Measurements from ENCODE around the gene HOXA4. TPM values are rescaled to one million over a fixed set of nuclear protein-coding genes. Genes with fewer than 3 reads are reported as not detected.

The HOXA4 gene
- total RNA-seq, 1 experiment from 2014 or later = 5.6 TPM

DNA sequence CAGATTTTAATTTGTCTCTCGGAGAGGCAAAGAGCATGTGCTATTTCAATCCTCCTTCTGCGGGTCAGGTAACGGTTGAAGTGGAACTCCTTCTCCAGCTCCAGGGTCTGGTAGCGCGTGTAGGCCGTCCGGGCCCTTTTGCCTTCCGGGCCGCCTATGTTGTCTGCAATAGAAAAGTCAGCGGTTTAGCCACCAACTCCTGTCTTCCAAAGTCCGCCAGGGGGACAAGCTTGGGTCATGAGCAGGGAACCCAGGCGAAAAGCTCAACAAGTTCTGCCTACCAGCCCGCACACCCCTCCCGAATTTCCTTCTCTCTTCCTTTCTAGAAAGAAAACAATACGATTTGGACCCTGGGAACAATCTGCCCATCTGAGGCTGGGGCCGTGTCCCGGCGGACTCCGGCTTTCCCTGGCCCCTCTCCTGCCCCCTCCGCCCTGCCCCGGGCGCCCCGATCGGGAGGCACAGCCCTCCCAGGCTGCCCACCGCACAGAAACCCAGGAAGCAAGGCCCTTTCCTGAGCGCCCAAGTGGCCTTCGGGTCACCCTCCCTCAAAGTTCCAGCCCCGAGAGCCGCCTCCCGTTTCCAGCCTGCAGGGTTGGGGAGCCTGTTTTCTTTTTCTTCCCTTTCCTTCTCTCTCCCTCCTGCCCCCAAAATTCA, 11.5 kb upstream of the HOXA4 start:
- in situ Hi-C loops (cut with HindIII; ENCODE audit: low pct_unique_long_range_greater_than_20kb, low sequenced_read_pairs) = no loop called here
- peak; percentile 73 for DNase-seq (ENCODE audit: low read depth)

DNA sequence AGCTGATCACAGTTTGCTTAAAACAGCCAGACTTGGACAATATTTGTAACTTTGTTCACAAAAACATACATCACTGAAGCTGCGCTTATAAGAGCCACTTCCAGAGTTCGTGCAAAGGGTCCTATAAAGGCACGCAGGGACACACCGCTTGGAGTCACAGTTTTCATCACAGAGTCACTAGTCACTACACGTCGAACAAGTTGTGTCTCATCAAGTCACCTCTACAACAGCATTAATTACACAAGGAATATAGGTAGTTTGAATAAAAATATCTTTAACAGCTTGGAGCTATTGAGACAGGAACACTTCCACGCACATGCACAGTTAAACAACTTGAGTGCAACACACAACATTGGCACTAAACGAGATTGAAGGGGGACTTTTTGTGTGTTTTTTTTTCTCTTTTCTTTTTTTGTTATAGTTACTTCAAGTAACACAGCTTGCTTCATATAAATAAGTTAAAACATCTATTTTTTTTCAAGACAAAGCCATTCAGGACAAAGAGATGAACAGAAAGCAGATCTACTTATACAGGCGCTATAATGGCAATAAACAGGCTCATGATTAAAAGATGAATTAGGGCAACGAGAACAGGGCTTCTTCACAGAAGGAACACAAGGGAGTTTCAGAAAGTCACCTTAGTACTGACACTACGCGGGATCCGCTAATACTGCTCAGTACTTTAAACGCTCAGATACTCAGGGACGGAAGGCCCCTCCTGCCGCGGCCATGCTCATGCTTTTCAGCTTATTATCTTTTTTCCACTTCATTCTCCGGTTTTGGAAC, 10.8 kb upstream of the HOXA4 start:
- in situ Hi-C loops (cut with HindIII; ENCODE audit: low pct_unique_long_range_greater_than_20kb, low sequenced_read_pairs) = no loop called here
- DNase-seq (ENCODE audit: low read depth) = no peak

DNA sequence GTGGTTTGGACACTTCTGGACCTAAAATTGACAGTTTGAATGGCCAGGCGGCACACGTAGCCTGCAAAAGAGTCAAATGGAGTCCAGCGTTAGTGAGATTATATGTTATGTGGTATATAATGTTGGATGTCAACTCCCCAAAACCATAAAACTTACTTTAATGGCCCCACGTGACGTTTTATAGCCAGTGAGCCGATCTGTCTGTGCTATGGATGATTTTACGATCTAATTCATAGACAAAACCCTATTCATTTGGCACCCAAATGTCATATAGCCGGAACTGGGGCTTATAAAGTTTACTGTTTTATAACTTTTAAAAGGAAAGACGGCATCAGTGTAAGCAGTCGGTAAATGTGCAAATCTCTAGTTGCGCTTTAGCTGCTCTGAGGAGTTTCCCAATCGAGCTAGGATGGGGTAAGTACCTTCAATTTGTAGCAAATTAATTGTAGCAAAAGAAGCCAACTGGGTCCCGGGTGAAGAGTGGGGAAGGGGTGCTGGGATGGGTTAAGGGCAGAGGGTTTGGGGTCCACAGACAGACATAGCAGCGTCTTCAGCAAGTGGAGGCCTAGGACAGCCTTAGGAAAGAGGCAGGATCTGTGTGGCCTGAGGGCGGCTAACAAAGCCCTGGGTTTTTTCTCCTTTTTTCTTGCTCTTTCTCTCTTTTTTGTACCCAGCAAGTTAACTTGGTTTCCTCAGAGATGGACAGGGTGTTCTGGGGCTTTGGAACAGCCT, 9.7 kb upstream of the HOXA4 start:
- in situ Hi-C loops (cut with HindIII; ENCODE audit: low pct_unique_long_range_greater_than_20kb, low sequenced_read_pairs) = no loop called here
- DNase-seq (ENCODE audit: low read depth) = no peak

DNA sequence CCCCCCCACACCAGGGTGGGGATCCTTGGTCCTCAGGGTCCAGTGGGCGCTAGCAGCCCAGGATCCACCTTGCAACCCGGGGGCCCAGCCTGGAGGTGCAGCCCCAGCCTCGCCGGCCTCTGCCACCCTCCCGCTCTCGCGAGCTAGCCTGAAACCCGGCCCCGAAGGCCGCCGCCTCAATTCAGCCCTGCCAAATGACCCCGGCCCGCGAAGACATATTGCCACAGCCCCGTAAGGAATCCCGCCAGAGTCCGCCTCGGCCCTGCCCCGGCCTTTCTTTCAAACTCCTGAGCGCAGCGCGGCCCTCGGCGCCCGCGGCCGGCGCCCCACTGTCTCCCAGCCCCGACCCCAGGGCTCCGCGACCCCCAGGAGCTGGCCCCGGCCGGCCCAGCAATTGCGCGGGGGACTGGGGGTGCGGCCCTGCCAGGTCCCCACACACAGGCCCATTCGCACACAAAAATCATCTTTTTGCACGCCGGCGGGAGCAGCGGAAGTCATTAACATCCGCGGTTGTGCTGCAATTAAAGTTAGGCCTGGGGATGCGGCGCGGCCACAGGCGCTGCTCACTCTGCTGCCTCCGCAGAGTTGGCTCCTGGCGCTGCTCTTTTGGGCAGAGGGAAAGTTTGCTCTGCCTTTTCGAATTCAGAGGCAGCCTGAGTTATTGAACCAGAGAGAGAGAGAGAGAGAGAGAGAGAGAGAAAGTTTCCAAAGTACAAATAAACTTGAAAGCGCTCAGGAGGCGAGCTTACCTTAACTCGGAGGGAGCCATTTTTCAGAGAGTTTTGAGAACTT, 9.0 kb upstream of the HOXA4 start:
- DNase-seq (ENCODE audit: low read depth) = no peak
- in situ Hi-C loops (cut with HindIII; ENCODE audit: low pct_unique_long_range_greater_than_20kb, low sequenced_read_pairs) = no loop called here

GRCh38 chr7:27138985-27139333, 8.4 kb upstream of the HOXA4 start:
- in situ Hi-C loops (cut with HindIII; ENCODE audit: low pct_unique_long_range_greater_than_20kb, low sequenced_read_pairs) = no loop called here

DNA sequence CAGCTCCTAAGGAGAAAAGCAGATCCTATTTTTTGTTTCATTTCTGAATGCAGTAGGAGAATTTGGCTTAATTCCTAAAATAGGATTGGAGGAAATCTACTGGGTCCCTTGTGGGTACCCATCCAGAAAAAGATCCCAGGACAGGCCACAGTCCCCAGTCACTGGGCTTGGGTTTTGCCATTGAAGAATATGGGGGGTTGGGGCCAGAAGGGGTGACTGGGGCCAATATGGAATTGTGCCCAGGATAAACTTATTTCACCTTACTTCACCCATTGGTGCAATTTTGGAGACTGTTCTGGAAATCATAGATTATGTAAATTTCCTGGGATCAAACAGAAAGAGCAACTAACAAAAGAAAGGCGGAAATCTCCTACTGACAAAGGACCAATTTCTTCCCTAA, 7.9 kb upstream of the HOXA4 start:
- in situ Hi-C loops (cut with HindIII; ENCODE audit: low pct_unique_long_range_greater_than_20kb, low sequenced_read_pairs) = no loop called here

More at GRCh38 chr7:27138985-27139333, 8.4 kb upstream of the HOXA4 start:
- DNase-seq (ENCODE audit: low read depth) = no peak

DNA sequence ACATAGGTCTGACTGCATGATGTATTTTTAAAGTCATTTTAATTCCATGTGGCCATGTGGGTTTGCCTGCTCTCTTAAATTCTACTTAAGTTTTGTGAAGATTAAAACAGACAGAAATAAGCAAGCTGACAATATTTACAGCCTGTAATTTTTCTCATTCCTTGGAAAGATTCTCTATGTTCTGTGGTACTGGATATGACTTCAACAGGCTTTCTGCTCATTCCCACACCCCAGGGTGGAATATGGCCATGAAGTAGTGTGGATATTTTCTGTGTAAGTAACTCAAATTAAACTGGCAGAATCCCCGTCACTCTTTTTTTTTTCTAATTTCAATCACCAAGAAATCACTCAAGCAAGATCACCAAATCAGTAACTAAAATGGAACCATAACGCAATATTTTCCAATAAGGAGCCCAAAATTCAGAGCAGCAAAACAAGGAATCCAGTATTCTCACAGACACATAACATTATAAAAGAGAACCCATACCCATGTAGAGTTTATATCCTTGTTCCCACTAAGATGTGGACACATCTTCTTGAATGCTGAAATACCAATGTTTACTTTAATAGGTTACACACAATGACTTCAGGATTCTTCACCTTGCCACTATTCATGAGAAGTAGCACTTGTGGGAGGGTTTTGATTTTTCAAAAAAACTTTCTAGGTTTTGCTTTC, 7.2 kb upstream of the HOXA4 start:
- peak; percentile 75 for DNase-seq (ENCODE audit: low read depth)
- in situ Hi-C loops (cut with HindIII; ENCODE audit: low pct_unique_long_range_greater_than_20kb, low sequenced_read_pairs) = no loop called here

More for the DNA sequence above, 7.9 kb upstream of the HOXA4 start:
- DNase-seq (ENCODE audit: low read depth) = no peak

DNA sequence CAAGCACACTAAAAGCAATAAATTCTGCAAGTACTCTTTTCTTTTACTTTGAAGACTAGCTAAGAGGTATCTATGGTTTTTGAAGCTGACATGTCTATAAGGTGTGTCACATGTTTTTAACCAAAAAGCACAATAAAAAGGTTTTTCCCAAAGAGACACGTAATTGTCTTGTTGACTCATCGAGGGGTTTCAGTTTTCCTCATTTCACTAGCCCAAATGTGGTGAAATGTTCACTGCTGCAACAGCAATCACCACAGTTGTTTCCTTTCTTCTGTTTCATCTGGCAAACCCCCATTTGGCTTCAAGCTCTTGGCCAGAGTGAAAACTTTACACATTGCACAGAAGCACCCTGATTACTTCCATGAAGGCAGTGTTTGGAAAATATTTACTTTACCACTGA, 3.8 kb upstream of the HOXA4 start:
- in situ Hi-C loops (cut with HindIII; ENCODE audit: low pct_unique_long_range_greater_than_20kb, low sequenced_read_pairs) = no loop called here
- peak; percentile 59 for DNase-seq (ENCODE audit: low read depth)

GRCh38 chr7:27133409-27134231, 3.1 kb upstream of the HOXA4 start:
- peak; percentile 92 for DNase-seq (ENCODE audit: low read depth)
- in situ Hi-C loops (cut with HindIII; ENCODE audit: low pct_unique_long_range_greater_than_20kb, low sequenced_read_pairs) = no loop called here

DNA sequence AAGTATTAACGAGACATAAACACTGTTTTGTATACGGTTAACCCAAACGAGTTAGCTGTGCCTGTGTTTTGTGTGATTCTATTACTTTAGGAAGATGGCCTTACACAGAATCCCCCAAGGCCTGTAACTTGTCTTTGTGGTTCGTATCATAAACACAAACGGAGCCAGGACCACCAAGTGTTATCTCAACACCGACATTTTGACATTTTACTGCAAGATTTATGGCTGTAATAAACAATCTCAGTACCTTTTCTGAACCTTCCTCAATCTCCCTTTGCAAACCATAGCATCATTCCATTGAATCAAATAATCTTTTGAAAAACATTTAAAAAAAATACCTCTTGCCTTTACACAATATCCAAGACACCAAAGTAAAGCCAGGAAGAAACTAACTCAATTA, 2.4 kb upstream of the HOXA4 start:
- in situ Hi-C loops (cut with HindIII; ENCODE audit: low pct_unique_long_range_greater_than_20kb, low sequenced_read_pairs) = no loop called here
- no peak for DNase-seq (ENCODE audit: low read depth)

DNA sequence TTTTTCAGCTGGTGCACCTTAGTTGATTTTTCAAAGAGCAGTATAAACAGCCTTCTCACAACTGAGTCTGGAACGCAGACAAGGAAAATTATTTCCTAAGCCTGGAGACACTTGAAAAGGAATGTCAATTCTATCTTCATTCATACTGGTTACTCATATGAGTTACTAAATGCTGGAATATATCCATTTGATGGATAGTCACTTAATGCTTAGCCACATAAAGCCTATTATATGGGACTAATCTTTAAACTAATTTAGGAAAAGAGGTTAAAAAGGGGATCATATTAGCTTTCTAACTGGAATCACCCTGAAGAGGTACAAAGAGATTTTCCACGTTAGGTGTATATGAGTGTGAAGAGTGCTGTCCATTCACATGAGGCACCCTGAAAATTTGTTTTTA, 1.7 kb upstream of the HOXA4 start:
- in situ Hi-C loops (cut with HindIII; ENCODE audit: low pct_unique_long_range_greater_than_20kb, low sequenced_read_pairs) = no loop called here
- peak; percentile 31 for DNase-seq (ENCODE audit: low read depth)

GRCh38 chr7:27131390-27131819, 848 bp upstream of the HOXA4 start:
- DNase-seq (ENCODE audit: low read depth) = no peak
- in situ Hi-C loops (cut with HindIII; ENCODE audit: low pct_unique_long_range_greater_than_20kb, low sequenced_read_pairs) = no loop called here

DNA sequence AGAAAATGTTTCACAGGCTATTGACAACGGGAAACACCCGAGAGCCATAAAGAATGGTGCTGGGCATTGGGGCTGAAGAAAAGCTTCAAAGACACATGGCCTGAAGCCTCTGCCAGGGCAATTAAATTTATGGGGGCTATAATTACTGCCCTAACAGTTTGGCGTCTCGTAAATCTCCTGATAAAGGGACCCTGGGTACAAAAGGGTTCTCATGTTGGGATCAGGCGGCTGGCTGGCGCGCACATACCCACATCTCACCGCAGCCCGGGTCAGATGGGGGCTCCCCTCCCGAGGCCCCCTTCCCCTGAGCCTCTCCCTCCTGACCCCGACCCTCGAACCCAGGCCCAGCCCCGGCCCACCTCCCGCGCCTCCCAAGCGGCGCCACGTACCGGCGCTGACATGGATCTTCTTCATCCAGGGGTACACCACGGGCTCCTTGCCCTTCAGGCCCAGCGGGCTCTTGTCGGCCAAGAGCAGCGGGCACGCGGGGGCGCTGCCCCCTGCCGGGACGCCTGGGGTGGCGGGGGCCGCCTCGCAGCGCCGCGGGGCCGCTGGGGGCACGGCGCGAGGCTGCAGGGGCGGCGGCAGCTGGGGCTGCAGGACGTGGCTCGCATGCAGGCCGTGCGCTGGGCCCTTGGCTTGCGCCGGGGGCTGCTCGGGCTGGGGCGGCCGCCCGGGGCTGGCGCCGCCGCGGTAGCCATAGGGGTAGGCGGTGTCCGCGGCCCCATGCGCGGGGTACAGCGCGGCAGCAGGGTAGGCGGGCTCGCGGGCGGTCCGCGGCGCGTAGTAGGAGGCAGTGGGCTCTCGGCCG, 623 bp downstream of the HOXA4 start:
- peak; percentile 28 for DNase-seq (ENCODE audit: low read depth)
- in situ Hi-C loops (cut with HindIII; ENCODE audit: low pct_unique_long_range_greater_than_20kb, low sequenced_read_pairs) = loop anchor here (5.0 kb wide), 1 partner anchor 32 kb away; no protein-coding TSS in a partner anchor

- DNase-seq (ENCODE audit: low read depth) = peak; percentile 74
- in situ Hi-C loops (cut with HindIII; ENCODE audit: low pct_unique_long_range_greater_than_20kb, low sequenced_read_pairs) = loop anchor here (5.0 kb wide), 1 partner anchor 33 kb away; no protein-coding TSS in a partner anchor
Observed at GRCh38 chr7:27128776-27129728, 1.5 kb downstream of the HOXA4 start.

GRCh38 chr7:27128034-27128433, 2.5 kb downstream of the HOXA4 start:
- in situ Hi-C loops (cut with HindIII; ENCODE audit: low pct_unique_long_range_greater_than_20kb, low sequenced_read_pairs) = loop anchor here (5.0 kb wide), 1 partner anchor 34 kb away; no protein-coding TSS in a partner anchor

More at GRCh38 chr7:27128034-27128433, 2.5 kb downstream of the HOXA4 start:
- DNase-seq (ENCODE audit: low read depth) = peak; percentile 61
